HUDEP-2 (cell line): ENCODE measurements around the gene DNMT3A.
A peak's percentile ranks its signal among the peaks of the same experiment; 100 is the strongest.

Experiments used
- DNase-seq, 76 experiments: peaks; one replicate each; lab custom pipeline; 2025; ENCODE audit not compliant: unreplicated experiment in 76 of 76; lab: John Stamatoyannopoulos, UW

Gene DNMT3A

DNA sequence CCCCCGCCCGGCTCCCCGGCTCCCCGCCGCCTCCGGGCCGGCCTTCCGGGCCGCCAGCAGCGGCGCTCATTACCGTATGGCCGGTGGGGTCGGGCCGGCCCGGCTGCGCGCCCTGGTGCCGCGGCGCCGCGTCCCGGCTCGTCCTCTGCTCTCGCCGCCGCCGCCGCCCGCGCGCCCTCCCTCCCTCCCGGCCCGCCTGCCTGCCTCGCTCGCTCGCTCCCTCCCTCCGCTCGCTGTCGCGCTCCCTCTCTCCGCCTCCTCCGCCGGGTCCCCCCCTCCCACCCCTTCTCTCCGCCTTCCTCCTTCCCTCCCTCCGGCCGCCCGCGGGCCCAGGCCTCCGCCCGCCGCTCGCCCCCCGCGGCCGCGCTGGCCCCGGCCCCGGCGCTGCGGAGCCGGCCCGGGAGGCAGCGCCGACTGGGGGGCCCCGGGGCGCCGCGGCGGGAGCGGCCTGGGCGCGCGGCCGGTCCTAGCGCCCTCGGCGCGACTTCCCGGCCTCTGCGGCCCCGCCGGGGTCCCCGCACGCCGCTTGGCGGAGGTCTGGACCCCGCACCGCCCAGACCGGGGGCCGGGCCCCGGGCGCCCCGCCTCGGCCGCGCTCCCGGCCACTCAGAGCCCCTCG lies at the start of gene DNMT3A:
TSS of gene DNMT3A (minus strand) at position 173 of the 619 bp plus-strand sequence. CDS start 27,941 bp downstream, outside the sequence.
- peak in 56 of 76 experiments; percentile 2 to 67 (median 42) for DNase-seq

DNA sequence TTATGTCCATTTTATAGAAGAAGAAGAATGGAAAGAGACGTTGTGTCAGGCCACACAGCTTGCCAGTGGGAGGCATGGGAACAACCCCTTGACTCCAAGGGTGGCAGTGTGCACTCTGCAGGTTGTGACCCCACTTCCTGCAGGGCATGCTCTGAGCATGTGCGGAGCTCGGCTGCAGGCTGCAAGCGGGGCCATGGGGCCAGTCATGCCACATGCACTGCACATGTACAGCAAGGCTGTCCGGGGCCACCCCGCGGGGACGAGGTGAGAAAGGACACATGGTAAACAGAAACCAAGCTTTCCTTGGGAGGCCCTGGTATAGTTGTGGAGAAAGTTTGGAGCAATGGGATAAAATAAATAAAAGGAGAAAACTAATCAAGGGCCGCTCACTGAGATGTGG lies 47.4 kb upstream of the DNMT3A start:
- DNase-seq: no peak

- no peak for DNase-seq
Observed at GRCh38 chr2:25388491-25388890, 46.8 kb upstream of the DNMT3A start.

DNA sequence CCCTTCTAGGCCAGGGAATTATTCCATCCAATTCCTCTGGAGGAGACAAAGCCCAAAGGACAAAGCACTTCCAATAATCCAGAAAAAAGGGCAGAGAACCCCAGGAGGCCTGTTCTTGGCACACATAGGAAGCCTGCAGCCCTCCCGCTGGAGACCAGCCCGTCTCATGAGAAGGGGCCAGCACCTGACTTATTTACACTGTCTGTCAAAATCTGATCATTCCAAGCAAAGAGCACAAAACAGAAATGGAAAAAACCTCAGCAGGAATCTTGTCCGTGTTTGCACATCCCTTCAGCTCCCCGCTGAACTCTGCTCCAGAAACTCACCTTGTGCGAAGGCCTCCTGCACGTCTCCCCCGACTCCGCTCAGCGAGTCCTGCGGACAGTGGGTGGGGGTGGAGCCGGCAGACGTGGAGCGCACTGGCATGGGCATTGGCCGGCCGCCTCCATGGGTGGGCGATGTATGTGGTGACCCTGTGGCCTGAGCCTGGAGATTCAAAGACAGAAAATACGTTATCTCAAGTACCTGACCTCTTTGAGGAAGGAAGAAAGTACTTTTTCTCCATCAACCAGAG lies 46.2 kb upstream of the DNMT3A start:
- DNase-seq: no peak

DNA sequence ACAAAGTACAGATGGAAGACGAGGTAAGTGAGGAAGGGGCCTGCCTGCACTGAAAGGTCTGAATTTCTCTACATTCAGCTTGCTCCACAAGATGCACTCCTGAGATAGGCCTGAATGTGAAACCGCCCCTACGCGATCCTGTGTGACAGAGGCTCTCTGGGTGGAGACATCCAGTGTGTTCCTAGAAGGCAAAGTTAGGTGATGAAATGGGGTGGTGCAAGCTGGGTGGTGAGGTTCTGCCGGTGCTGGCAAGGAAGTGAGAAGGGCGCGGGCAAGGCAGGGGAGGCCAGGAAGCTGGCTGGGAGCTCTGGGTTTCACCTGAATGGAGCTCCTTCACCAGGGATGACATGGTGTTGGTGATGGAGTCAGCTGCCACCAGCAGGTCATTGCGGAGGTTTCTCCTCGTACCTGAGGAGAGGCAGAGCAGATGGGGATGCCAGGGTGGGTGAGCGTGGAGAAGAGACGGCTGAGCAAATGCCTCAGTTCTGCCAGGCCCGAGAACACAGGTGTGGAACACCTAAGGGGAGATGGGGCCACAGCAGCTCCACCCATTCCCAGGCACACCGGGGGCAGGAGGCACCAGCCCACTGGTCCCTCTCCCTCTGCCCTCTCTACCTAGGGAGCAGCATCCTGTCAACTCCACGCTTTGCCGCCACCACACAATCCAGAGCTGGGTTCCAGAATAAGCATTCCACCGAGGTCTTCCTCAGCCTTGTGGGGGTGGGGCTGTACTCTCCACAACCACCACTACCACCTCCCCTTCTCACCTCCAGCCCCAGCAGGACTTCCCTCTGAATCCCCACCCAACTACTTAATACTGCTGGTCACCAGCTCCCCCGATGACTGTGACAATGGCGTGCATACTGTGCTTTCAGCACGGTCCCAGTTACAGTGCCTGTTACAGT lies 45.5 kb upstream of the DNMT3A start:
- DNase-seq: no peak

GRCh38 chr2:25385910-25386309 lies 44.2 kb upstream of the DNMT3A start:
- no peak for DNase-seq

GRCh38 chr2:25383806-25384205 lies 42.1 kb upstream of the DNMT3A start:
- no peak for DNase-seq

GRCh38 chr2:25381502-25381901 lies 39.8 kb upstream of the DNMT3A start:
- DNase-seq: no peak

DNA sequence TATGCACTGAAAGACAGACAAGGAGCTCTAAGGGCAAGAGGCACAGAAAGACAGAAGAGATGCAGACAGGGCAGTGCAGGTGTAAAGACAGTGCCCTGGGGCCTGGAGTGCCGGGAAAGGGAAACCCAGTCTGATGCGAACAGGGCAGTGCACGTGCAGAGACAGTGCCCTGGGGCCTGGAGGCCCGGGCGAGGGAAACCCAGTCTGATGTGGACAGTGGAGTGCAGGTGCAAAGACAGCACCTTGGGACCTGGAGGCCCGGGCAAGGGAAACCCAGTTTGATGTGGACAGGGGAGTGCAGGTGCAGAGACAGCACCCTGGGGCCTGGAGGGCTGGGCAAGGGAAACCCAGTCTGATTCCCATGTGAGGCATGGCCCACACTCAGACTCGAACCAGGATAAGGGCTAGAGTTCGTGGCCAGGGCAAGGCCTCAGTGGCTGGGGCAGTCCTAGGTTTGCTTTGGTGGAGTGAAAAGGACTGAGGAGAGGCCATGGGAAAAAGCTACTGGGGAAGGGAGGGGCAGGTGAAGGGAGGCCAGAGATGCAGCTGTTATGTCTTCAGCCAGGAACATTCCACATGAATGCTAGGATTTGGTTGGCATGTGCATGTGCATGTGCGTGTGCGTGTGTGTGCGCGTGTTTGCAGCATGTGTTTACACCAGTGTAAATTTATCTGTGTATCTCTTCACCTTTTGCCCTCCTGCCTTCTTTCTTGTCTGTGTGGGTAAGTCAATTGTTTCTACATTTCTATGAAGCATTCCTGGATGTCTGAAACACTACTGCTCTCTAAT lies 39.1 kb upstream of the DNMT3A start:
- DNase-seq: no peak

DNA sequence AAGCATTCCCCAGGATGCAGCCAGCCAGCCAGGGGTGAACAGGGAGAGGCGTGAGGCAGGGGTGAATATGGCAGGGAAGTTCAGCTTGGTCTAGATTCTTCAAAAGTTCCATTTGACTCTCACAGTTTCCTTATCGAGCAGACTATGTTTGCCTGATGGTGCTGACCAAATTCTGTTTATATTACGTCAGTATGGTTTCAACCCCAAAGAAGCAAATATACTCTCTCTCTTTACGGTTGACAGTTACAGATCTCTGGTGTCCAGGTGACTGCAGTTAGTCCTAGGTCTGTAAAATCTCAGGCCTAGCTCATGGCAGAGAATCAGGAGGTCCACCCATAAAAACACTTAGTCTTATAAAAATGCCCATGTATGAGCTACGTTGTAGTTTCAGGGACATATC lies 38.3 kb upstream of the DNMT3A start:
- no peak for DNase-seq

GRCh38 chr2:25379535-25379934 lies 37.8 kb upstream of the DNMT3A start:
- no peak for DNase-seq

GRCh38 chr2:25378731-25379490 lies 37.2 kb upstream of the DNMT3A start:
- no peak for DNase-seq

- DNase-seq: no peak
Observed at GRCh38 chr2:25377822-25378421, 36.2 kb upstream of the DNMT3A start.

DNA sequence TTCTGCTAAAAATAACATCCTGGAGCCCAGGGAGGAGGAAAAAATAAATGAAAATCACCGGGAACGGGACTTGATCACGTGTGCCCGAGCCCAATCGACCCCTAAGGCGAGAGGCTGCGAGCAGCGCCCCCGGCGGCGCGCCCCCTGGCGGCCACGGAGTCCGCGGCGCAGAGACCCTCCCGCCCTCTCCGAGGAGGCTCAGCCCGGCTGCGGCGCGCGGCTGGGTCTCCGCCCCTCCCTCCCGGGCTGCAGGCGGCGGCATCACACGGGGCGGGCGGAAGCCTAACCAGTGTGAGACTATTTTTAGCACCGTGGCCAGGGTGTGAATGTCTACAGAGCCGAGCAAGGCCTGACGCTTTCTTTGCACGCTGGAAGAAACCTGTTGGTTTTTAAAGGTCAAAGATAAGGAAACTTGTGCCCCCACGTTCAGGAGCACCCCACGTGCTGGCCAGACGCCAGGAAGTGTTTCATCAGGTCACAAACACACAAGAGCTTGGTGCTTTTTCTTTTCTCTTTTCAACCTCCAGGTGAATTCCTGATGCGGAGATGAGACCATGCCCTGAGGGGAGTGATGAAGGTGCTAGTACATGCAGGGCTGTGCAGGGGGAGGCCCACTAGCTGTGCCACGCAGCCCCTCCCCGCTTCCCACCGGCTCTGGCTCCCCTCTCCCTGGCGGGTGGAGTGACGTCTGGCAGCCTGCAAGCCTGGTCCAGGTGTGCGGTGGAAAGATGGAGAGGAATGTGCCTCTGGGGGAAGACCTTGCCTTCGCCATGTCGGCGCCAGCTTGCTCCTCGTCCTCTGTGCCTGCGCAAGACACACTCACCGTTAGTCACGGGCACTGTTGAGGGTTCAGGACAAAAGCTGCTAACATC lies 35.3 kb upstream of the DNMT3A start:
- DNase-seq: peak in 71 of 76 experiments; percentile 13 to 78 (median 57)

DNA sequence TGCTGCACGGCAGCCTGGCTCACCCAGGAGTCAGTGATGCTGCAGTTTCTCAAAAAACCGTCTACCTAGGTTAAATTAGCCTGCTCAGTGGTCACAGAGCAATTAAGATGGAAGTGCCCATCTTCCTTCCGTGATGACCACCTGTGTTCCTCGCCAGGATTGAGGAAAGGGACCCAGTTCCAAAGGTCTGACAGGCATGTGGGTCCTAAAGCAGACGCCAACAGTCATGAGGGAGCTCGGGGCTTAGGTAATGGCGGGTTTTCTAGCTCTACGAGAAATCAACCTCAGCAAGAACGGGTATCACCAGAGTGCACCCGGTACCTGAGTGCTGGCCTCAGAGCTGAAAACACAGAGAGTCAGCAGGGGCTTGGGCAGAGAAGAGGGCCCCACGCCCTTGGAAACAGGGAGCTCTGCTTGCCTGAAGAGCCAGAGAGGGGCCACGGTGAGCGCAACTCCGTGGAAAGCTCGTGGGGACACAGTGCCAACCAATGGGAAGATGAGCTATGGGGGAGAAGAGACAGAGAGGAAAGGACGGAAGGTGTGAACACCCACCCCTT lies 34.3 kb upstream of the DNMT3A start:
- no peak for DNase-seq

DNA sequence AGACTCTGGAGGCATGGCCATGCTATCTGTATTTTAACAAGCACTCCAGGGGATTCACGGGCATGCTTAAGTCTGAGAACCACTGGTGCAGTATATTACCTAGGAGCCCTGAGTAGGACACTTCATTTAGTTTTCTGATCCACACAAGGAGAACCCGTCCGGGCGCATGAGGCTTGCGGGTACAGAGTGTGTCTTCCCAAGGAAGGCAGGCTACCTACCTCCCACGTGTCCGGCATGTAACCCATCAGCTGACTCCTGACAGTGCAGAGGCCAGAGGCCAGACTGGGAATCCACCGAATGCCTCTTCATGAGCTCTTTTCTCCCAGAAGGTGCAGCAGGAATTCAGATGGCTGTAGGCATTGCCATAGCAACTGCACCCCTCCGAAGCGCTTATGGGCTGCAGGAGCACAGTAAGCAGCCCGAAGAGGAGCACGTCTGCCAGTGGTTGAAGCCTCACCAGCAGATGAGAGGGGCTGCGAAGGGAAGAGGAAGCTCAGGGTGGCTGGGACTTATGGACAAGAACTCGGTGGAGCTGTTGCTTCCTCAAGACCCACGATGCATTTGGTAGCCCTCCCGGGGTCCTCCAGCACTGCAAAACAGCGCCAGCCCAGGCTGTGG lies 33.8 kb upstream of the DNMT3A start:
- no peak for DNase-seq

DNA sequence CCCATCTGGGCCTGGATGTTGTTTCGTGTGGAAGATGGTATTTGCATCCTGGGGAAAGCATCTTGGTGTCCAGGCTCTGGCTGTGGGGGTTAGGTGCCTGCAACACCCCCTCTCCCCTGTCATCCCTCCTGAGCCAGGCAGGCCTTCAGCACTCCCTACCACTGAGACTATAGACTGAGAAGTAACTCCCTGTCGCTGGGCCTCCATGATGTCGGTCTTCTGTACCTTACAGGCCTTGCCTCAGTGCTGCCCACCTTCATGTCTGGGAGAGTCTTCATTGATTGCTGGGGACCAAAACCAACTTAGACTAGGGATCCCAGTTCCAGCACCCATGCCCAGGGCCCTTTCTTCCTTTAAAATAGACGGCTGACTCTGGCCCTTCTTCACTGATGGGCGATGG lies 33.1 kb upstream of the DNMT3A start:
- DNase-seq: no peak

GRCh38 chr2:25374411-25374810 lies 32.7 kb upstream of the DNMT3A start:
- no peak for DNase-seq
